Vagina (tissue), 2 donors: ENCODE measurements around the gene YWHAE.

Source experiments
- CTCF ChIP-seq, 3 experiments: fragments of 450-650 bp in 2 of 3; fragments of 200-600 bp in 1 of 3; sonication (generic) in 1 of 3; IDR thresholded peaks; one replicate each; pipeline ENCODE4 v1.5.1; 2017 to 2019; ENCODE audit warnings: antibody characterized with exemption in 3 of 3, mild to moderate bottlenecking in 2 of 3, moderate library complexity in 2 of 3
- POLR2A ChIP-seq, 2 donors: fragments of 450-650 bp; IDR thresholded peaks; one replicate each; pipeline ENCODE4 v1.6.1; 2017; ENCODE audit warnings: antibody characterized with exemption in 2 of 2, mild to moderate bottlenecking in 2 of 2, moderate library complexity in 2 of 2

GRCh38 chr17:1377334-1377733 lies 22.7 kb downstream of the YWHAE start:
- TF ChIP-seq CTCF (IDR thresholded peaks at IDR 0.05) (no peak), POLR2A (IDR thresholded peaks at IDR 0.05) (no peak)
